Neutrophil (primary cell): ENCODE results near the gene PLD1.

Experiments used
- H3K27ac ChIP-seq: fragments of 200-600 bp; sonication (generic); 2 replicates; pipeline ENCODE4 v1.5.1; 2016; ENCODE audit warnings: mild to moderate bottlenecking, moderate library complexity
- H3K27me3 ChIP-seq: fragments of 200-600 bp; sonication (generic); 2 replicates; pipeline ENCODE4 v1.6.0; 2016; ENCODE audit warnings: mild to moderate bottlenecking
- H3K36me3 ChIP-seq: fragments of 200-600 bp; sonication (generic); 2 replicates; pipeline ENCODE4 v1.5.1; 2017
- H3K4me1 ChIP-seq, 2 experiments: fragments of 200-600 bp in 1 of 2; sonication (generic) in 1 of 2; 1 replicate in 1 of 2; 2 replicates in 1 of 2; pipeline versions ENCODE4 v1.5.1 to v1.6.1; 2013 to 2016; ENCODE audit warnings: low read depth in 1 of 2, low read length in 1 of 2, mild to moderate bottlenecking in 1 of 2, moderate library complexity in 1 of 2; ENCODE audit not compliant: control insufficient read depth in 1 of 2, insufficient read depth in 1 of 2
- H3K4me3 ChIP-seq, 2 experiments: fragments of 200-600 bp in 1 of 2; sonication (generic) in 1 of 2; 1 replicate in 1 of 2; 2 replicates in 1 of 2; pipeline ENCODE4 v1.5.1; 2013 to 2016; ENCODE audit warnings: low read depth in 1 of 2, low read length in 1 of 2, mild to moderate bottlenecking in 1 of 2, moderate library complexity in 1 of 2
- H3K9me3 ChIP-seq: fragments of 200-600 bp; sonication (generic); 2 replicates; pipeline ENCODE4 v1.5.1; 2016
- TF ChIP-seq, protein P1 (sequence below): fragments of 200-600 bp; sonication (generic); IDR thresholded peaks from 2 replicates; pipeline ENCODE4 v1.5.1; 2016; ENCODE audit warnings: antibody characterized with exemption

Gene PLD1

GRCh38 chr3:171654326-171654725 lies 156.0 kb downstream of the PLD1 start:
- TF ChIP-seq, protein P1, sequence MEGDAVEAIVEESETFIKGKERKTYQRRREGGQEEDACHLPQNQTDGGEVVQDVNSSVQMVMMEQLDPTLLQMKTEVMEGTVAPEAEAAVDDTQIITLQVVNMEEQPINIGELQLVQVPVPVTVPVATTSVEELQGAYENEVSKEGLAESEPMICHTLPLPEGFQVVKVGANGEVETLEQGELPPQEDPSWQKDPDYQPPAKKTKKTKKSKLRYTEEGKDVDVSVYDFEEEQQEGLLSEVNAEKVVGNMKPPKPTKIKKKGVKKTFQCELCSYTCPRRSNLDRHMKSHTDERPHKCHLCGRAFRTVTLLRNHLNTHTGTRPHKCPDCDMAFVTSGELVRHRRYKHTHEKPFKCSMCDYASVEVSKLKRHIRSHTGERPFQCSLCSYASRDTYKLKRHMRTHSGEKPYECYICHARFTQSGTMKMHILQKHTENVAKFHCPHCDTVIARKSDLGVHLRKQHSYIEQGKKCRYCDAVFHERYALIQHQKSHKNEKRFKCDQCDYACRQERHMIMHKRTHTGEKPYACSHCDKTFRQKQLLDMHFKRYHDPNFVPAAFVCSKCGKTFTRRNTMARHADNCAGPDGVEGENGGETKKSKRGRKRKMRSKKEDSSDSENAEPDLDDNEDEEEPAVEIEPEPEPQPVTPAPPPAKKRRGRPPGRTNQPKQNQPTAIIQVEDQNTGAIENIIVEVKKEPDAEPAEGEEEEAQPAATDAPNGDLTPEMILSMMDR = no peak

GRCh38 chr3:171653701-171654100 lies 156.6 kb downstream of the PLD1 start:
- H3K36me3 ChIP-seq = peaks cover 68% of the 10 kb centered on the region
- H3K4me1 ChIP-seq = no peaks in the 10 kb centered on the region
- H3K9me3 ChIP-seq = no peaks in the 10 kb centered on the region

More at GRCh38 chr3:171654326-171654725, 156.0 kb downstream of the PLD1 start:
- no peaks in the 10 kb centered on the region for H3K4me1 ChIP-seq
- peaks cover 72% of the 10 kb centered on the region for H3K36me3 ChIP-seq
- H3K27ac ChIP-seq = no peak overlapping the region
- no peaks in the 10 kb centered on the region for H3K27me3 ChIP-seq
- H3K9me3 ChIP-seq = no peaks in the 10 kb centered on the region
- H3K4me3 ChIP-seq = no peak overlapping the region

GRCh38 chr3:171652932-171653331 lies 157.4 kb downstream of the PLD1 start:
- TF ChIP-seq, protein P1 = no peak
- no peak overlapping the region for H3K4me3 ChIP-seq
- no peaks in the 10 kb centered on the region for H3K27me3 ChIP-seq
- H3K9me3 ChIP-seq = no peaks in the 10 kb centered on the region
- H3K4me1 ChIP-seq = no peaks in the 10 kb centered on the region
- H3K36me3 ChIP-seq = peaks cover 62% of the 10 kb centered on the region
- no peak overlapping the region for H3K27ac ChIP-seq

More at GRCh38 chr3:171653701-171654100, 156.6 kb downstream of the PLD1 start:
- no peaks in the 10 kb centered on the region for H3K27me3 ChIP-seq
- TF ChIP-seq, protein P1 = no peak
- no peak overlapping the region for H3K4me3 ChIP-seq
- no peak overlapping the region for H3K27ac ChIP-seq

GRCh38 chr3:171649911-171650592 lies 160.2 kb downstream of the PLD1 start:
- H3K4me1 ChIP-seq = no peaks in the 10 kb centered on the region
- no peaks in the 10 kb centered on the region for H3K9me3 ChIP-seq
- TF ChIP-seq, protein P1 = no peak
- peaks cover 56% of the 10 kb centered on the region for H3K36me3 ChIP-seq
- H3K27ac ChIP-seq = no peak overlapping the region
- H3K27me3 ChIP-seq = no peaks in the 10 kb centered on the region
- H3K4me3 ChIP-seq = no peak overlapping the region

- Histone ChIP-seq H3K36me3 (peaks cover 63% of the 10 kb centered on the region), H3K9me3 (no peaks in the 10 kb centered on the region), H3K4me3 (no peak overlapping the region), H3K4me1 (no peaks in the 10 kb centered on the region), H3K27me3 (no peaks in the 10 kb centered on the region), H3K27ac (no peak overlapping the region)
- TF ChIP-seq, protein P1 = no peak
These were observed 161.0 kb downstream of the PLD1 start for GRCh38 chr3:171649267-171649666.
